Stimulated activated CD8-positive, alpha-beta memory T cell treated with anti-CD3 and anti-CD28 coated beads, Interleukin-7, amount 100 ng/mL, for 4 hours (primary cell): Measurements from ENCODE around the gene SHCBP1.
"Not testable (repeated sequence)": the region's sequence is repeated elsewhere in the genome, so short reads cannot be mapped to it uniquely, and the experiment has no call there.

Source experiments
- DNase-seq, 2 donors: peaks; one replicate each; pipeline ENCODE4 v3.0.0-alpha.2; 2020; ENCODE audit warnings: low read depth in 2 of 2

SHCBP1 gene

GRCh38 chr16:46621006-46621933 lies at the start of gene SHCBP1:
TSS of gene SHCBP1 (minus strand) at chr16:46621379. CDS start at chr16:46621359, 20 bp downstream.
- peak; percentile 36 to 49 for DNase-seq

DNA sequence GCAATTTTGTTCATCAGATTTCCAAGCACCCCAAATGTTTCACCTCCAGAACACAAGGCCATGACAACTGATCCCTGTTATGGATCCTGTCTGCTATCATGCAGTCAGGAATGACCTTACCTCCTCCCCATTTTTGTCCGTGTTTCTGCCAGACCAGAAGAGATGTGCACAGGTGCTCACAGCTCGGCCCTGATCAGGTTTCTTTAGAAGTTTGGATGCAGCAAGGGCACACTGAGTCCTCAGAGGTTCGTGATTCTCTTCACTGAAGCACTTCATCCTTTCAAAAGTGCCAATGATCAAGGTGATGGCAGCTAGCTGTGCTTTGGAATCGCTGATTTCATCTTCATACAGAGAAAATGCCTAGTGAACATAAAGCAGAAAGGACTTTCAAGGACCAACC lies 40.9 kb upstream of the SHCBP1 start:
- no peak for DNase-seq

DNA sequence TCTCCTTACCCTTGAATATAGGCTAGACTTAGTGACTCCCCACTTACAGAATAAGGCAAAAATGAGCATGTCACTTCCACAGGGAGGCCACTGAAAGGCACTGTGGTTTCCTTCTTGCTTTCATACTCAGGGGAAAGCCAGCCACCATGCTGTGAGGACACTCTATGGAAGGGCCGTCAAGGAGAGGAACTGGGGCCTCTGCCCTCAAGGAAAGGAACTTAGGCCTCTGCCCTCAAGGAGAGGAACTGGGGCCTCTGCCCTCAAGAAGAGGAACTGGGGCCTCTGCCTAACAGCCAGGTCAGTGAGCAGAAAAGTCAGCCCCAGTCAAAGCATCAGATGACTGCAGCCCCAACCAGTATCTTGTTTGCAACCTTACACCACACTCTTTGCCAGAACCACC lies 37.7 kb upstream of the SHCBP1 start:
- DNase-seq = no peak

GRCh38 chr16:46651305-46651704 lies 30.1 kb upstream of the SHCBP1 start:
- no peak for DNase-seq

- no peak for DNase-seq
Observed at GRCh38 chr16:46650254-46650623, 29.1 kb upstream of the SHCBP1 start.

DNA sequence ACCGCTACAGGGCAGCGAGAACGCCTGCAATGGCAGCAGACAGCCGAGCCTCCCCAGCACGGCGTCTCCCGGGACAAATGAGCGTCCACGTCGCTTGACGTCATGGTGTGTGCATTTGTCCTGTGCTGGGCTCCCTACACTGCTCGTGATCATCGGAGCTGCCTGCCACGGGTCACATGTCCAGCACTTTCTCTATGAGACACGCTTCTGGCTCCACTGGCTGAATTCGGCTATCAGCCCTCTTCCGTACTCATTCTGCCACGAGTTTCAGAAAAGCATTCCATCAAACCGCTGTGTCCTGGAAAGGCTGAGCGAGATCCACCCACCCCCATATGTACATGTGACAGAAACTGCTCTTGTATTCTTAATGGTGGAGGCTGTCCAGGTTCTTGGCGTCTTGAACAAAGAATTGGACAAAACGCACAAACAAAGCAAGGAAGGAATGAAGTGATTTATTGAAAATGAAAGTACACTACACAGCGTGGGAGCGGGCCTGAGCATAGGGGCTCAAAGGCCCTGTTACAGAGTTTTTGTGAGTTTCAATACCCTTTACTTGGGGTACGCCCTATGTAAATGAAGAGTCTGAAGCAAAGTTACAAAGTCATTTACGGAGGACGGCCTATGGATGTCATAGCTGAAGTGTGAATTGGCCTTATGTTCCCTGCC lies 28.5 kb upstream of the SHCBP1 start:
- no peak for DNase-seq

GRCh38 chr16:46648656-46649055 lies 27.5 kb upstream of the SHCBP1 start:
- no peak for DNase-seq

- no peak for DNase-seq
Observed at GRCh38 chr16:46638947-46639925, 18.1 kb upstream of the SHCBP1 start.

DNA sequence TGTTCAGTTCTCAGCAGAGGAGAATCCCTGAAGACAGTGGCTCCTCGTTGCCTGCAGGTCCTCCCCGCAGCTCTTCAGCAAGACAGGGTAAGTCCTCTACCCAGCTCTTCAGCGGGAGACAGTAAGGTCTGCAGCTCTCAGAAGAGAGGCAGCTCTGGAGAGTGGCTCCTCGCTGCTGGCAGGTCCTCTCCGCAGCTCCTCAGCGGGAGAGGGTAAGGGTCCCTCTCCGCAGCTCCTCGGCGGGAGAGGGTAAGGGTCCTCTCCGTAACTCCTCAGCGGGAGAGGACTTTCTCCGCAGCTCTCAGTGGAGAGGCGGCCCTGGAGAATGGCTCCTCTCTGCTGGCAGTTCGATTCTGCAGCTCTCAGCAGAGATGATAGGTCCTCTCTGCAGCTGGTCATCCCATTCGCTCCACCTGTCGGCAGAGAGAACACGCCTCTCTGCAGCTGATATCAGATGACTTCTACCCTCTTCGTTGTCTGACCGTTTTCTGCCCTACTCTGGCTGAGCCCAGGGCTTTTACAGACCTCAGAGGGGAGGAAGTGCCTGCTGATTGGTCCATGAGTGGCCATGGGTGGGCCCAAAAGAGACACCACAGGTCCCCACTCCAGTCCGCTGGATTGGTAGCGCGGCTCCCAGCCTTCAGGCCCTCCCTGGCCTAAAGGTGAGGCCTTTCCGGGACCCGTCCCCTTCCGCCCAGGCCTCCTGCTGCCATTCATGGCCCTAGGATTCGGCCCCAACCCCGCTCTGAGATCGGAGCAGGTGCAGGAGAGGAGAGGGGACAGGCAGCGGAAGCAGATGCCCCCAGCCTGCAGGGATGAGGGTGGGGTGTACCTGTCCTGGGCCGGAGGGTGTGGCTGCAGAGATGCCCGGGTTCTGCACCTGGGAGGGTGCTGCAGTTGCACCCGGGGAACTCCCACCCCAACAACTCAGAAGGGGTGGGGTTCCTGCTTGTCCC lies 11.9 kb upstream of the SHCBP1 start:
- DNase-seq = no peak

DNA sequence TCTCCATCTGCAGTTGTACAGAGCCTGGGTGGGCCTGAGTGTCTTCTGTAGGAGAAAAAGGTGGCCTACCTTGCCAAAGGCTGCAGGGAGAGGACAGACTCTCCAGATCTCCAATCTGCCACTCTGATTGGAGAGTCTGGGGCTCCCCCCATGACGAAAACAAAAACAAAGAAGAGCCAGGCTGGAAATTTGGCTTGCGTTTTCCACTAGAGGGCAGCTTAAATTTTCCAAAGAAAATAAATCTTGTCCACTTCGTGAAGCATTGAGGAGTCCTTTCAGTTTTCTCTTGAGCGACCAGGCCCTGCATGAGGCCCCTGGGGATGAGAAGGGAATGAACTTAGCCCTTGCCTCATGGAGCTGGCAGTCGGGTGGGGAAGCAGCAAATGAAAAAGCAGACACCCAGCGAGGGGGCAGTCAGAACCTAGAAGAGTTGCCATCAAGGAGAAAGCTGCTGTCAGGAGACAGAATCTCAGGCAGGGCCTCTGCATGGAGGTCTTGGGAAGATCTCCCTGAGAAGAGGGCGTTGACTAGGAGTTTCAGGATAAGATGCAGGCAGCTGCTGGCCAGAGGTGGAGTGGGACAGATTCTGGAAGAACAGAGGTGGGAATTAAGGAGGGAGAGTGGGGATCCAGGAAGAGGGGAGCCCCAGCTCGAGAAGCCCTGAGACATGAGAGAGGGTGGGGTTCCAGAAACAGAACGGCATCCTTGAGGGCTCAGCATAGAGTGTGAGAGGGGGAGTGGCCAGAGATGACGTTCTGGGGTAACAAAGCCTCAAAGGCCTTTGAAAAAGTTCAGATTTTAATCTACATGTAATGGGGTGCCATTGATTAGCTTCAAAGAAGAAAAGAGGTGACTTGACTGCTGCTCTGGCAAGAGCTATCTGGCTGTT lies 8.4 kb upstream of the SHCBP1 start:
- DNase-seq = no peak

DNA sequence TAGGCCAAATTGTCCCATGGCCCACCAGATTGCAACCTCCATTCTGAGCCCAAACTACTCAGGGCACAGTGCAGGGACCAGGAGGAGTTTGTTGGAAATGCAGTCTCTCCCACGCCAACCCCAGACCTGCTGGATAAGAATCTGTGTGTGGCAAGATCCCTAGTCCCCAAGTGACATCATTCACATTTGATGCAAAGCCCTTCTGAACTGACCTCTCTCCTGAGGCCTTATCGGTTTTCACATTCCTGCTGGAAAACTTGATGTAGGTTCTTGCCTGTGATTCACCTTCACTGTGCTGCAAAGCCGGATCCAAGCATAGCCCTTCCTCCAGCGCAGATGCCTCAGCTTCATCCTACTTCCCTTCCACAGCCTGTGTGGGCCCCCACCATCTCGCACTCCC lies 6.6 kb upstream of the SHCBP1 start:
- no peak for DNase-seq

DNA sequence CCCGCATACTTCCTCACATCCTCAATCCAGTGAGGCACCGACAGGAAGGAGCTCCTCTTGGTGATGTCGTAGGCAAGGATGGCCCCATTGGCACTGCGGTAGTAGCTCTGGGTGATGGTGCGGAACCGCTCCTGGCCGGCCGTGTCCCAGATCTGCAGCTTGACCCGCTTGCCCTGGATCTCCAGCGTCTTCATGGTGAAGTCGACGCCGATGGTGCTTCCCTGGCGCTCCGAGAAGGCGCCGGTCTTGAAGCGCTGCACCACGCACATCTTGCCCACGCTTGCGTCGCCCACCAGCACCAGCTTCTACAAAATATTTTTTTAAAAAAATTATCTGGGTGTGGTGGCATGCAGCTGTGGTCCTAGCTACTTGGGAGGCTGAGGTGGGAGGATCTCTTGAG lies 5.5 kb upstream of the SHCBP1 start:
- DNase-seq = not testable (repeated sequence)

GRCh38 chr16:46624862-46625261 lies 3.7 kb upstream of the SHCBP1 start:
- not testable (repeated sequence) for DNase-seq

DNA sequence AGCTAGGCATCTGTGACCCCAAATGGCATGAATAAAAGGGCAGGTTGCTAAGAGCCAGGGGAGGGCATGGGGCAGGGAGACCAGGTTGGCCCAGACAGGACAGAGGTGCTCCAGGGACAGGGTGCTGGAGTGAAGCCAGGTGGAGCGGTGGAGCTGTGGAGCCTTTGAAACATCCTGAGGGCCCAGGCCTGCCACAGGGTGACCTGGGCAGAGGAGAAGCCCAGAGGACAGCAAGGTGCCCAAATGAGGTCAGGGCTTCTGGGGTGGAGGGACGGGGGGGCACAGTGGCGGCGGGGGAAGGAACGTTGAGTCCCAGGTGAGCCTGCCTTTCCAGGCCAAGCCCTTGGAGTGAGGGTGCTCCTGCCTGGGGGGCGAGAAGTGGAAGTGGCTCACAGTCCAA lies 2.5 kb upstream of the SHCBP1 start:
- DNase-seq = not testable (repeated sequence)

DNA sequence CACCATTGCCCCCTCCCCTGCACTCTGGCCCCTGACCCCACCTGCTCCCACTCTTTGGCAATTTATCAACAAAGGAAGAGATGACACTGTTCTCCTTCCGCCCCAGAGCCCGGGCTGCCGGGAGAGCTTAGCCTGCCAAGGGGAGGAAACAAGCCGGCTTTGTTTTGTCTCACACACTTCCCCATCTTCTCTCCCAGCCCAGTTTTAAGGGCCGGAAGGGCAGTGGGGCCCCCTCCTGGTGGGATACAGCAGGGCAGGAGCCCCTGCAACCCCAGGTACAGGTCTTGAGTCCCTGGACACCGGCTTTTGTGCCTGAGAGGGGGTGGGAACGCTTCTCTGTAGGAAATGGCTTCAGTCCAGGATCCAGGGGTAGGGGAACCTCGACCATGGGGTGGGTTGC lies 2.1 kb upstream of the SHCBP1 start:
- DNase-seq = not testable (repeated sequence)

GRCh38 chr16:46621934-46622676 lies 926 bp upstream of the SHCBP1 start:
- no peak for DNase-seq

- DNase-seq = no peak
Observed at GRCh38 chr16:46620266-46621005, 743 bp downstream of the SHCBP1 start.

GRCh38 chr16:46618516-46618915 lies 2.7 kb downstream of the SHCBP1 start:
- no peak for DNase-seq
